ENCODE data around the gene OTP. TPM values are rescaled to one million over a fixed set of nuclear protein-coding genes. Genes with fewer than 3 reads are reported as not detected.

Gene OTP
- total RNA-seq, 4 donors from 2014 or later = not detected

DNA sequence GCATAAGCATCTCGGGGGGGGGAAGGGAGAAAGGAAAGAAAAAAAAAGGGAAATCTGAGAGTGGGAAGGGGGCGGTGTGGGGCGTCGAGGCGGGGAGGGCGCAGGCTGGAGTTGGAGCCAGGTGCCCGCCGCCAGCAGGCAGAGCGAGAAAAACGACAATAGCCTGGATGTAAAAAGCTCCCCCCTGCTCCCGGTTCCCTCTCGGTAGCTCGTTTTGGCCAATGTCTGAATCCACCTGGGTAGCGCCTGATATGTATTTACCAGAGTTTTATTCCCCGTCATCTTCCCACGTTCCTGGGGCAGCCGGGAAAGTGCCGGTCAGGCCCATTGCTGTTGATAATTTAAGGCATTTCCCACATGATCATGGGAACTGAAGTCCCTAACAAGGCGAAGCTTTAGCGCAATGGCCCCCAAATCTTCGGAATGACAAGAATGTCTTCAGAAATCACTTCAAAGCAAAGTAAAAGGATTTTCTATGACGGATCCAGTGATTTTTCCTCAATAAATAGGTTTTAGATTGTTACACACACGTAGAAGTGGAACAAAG, 3.0 kb upstream of the OTP start:
- H3K9me3 ChIP-seq = no peaks in the 10 kb centered on the region
- ATAC-seq (no peak), DNase-seq (no peak)
- no peak overlapping the region for H3K27ac ChIP-seq
- H3K27me3 ChIP-seq = peaks cover 85 to 89% (median 86%) of the 10 kb centered on the region in 3 donors
- no peaks in the 10 kb centered on the region for H3K36me3 ChIP-seq
- H3K4me3 ChIP-seq = no peak overlapping the region
- in situ Hi-C loops (cut with MboI; ENCODE audit: low sequenced_read_pairs in 4 of 4) = no loop called here
- TF ChIP-seq POLR2A (IDR thresholded peaks at IDR 0.05) = no peak
- TF ChIP-seq, protein P1, sequence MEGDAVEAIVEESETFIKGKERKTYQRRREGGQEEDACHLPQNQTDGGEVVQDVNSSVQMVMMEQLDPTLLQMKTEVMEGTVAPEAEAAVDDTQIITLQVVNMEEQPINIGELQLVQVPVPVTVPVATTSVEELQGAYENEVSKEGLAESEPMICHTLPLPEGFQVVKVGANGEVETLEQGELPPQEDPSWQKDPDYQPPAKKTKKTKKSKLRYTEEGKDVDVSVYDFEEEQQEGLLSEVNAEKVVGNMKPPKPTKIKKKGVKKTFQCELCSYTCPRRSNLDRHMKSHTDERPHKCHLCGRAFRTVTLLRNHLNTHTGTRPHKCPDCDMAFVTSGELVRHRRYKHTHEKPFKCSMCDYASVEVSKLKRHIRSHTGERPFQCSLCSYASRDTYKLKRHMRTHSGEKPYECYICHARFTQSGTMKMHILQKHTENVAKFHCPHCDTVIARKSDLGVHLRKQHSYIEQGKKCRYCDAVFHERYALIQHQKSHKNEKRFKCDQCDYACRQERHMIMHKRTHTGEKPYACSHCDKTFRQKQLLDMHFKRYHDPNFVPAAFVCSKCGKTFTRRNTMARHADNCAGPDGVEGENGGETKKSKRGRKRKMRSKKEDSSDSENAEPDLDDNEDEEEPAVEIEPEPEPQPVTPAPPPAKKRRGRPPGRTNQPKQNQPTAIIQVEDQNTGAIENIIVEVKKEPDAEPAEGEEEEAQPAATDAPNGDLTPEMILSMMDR (IDR thresholded peaks at IDR 0.05 in 4 of 5, conservative IDR thresholded peaks at IDR 0.05 in 1 of 5) = no peak
- H3K4me1 ChIP-seq = peaks cover 16 to 35% of the 10 kb centered on the region in 2 donors
- intact Hi-C loops (cut with DNase I; ENCODE audit: low total_unique reads) = loop anchor here (10.0 kb wide), 2 partner anchors 133 to 363 kb away; partner anchors contain the start of gene TBCA

DNA sequence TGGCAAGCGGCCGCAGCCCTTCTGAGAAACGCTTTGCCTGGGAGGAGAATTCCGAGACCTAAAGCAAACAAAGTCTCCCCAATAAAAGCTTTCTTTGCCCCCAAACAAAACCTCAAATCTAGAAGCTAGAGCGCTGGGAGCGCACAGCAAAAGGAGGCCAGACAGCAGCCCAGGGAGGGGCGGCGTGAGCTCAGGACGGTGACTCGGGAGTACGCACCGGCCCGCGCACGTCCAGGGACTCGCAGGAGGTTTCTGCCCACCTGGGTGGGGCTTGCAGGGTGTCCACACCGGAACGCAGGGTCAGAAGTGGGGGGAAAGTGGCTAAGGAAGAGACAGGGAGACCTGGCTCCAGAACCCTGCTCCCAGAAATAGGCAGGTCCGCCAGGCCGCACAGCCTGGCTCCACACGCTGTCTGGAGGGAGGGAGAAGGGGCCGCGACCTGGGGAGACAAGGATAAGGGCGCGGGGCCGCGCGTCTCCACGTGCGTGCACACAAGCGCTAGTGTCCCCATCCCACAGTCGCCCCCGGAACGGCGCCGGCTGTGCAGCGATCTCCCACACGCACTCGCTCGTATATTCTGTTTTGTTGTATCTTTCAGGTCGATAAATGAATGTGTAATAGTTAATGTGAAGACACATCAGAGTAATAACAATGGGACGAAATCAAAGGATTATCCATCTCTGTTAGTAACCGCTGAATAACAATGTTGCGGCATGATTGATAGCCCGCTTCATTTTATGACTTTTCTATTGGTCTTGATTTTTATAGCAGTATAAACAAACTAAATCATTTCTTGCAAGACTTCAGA, 2.3 kb upstream of the OTP start:
- no peak for ATAC-seq
- Histone ChIP-seq H3K4me1 (peaks cover 16 to 35% of the 10 kb centered on the region in 2 donors), H3K36me3 (no peaks in the 10 kb centered on the region), H3K9me3 (no peaks in the 10 kb centered on the region), H3K27me3 (peaks cover 91 to 94% (median 92%) of the 10 kb centered on the region in 3 donors), H3K4me3 (peak overlapping the region in 1 of 4 donors; percentile 27), H3K27ac (no peak overlapping the region)
- DNase-seq = no peak
- intact Hi-C loops (cut with DNase I; ENCODE audit: low total_unique reads) (loop anchor here (10.0 kb wide), 2 partner anchors 134 to 364 kb away; partner anchors contain the start of gene TBCA), in situ Hi-C loops (cut with MboI; ENCODE audit: low sequenced_read_pairs in 4 of 4) (no loop called here)
- TF ChIP-seq, protein P1 (IDR thresholded peaks at IDR 0.05 in 4 of 5, conservative IDR thresholded peaks at IDR 0.05 in 1 of 5) = no peak
- TF ChIP-seq POLR2A (IDR thresholded peaks at IDR 0.05) = no peak

DNA sequence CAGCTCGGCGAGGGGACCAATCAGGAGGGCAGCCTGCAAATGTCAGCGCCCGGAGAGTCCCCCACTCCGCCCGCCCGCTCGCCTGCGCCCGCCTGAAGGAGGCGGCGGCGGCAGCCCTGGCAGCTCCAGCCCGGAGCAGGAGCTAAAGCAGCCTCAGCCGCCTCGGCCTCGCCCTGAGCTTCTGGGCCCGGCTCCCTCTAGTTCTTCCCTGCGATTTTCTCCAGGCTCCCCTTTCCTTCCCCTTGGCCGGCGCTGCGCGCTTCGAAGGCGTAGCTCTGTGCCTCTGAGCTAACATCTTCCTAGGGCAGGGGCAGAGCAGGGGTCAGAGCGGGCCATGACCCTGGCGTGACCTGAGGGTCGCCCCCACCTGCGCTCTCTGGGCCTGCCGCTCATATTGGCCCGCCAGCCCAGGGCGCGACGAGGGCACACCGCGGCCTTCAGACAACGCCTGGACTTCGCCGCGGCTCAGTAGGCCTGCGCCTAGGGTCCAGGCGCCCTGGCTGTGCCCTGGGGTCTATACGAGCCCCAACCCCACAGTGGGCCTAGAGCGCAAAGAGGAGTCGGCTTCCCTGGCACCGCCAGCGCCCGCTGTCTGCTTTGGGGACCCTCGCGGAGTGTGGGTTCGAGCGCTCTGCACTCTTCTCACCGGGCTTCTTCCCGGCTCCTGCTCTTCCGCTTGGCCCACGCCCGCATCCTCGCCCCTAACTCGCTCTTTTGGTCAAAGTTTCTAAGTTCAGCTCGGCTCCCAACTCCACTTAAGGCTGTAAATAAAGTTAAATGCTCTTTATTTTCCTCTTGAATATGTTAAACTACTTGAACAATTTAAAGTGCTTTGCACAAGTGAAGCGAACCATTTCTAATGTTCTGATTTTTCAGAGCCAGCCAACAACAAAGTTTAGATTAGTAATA, 504 bp upstream of the OTP start:
- H3K4me1 ChIP-seq = peaks cover 7 to 26% of the 10 kb centered on the region in 2 donors
- DNase-seq = no peak
- H3K36me3 ChIP-seq = no peaks in the 10 kb centered on the region
- TF ChIP-seq, protein P1 (IDR thresholded peaks at IDR 0.05 in 4 of 5, conservative IDR thresholded peaks at IDR 0.05 in 1 of 5) = no peak
- TF ChIP-seq POLR2A (IDR thresholded peaks at IDR 0.05) = no peak
- no peak overlapping the region for H3K27ac ChIP-seq
- peak overlapping the region in 1 of 4 donors; percentile 43 for H3K4me3 ChIP-seq
- ATAC-seq = no peak
- H3K27me3 ChIP-seq = peaks cover 99 to 100% (median 100%) of the 10 kb centered on the region in 3 donors
- intact Hi-C loops (cut with DNase I; ENCODE audit: low total_unique reads) = no loop called here
- no peaks in the 10 kb centered on the region for H3K9me3 ChIP-seq
- in situ Hi-C loops (cut with MboI; ENCODE audit: low sequenced_read_pairs in 4 of 4) = no loop called here

DNA sequence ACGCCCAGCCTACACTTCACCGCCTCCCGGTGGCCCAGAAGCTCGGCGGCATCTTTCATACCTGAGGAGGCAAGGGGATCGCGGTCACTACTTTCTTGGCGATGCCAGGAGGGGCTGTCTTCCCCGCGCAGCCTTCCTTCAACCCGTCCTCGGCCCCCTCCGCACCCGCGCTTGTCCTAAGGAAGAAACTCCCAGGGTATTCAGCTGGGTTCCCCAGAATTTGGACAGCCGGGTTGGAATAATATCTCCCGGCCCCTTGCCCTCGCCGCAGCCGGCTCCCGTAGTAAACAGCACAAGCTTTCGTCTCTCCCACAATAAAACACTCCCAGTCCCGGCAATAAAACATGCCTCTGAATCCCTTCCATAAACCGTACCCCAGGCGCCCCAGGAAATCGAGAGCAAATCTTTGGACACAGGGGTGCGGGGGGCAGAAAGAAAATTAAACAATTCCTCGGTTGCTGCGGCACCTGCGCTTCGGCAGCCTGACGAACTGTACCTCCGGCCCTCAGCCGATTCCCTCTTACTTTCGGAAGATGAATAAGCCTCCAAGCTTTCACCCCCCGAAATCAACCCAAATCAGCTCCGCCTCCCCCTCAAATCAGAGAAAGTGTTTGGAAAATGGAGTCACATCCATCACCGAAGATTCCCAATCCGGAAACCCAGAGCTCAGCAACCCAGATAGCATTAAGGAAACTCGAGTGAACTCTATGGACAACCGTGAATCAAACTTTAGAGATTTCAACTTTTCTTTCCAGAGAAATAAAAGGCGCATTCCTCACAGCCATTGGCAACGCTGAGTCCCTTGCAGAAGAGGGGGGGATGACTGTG, 1.1 kb downstream of the OTP start:
- Histone ChIP-seq H3K9me3 (no peaks in the 10 kb centered on the region), H3K36me3 (no peaks in the 10 kb centered on the region), H3K4me3 (peak overlapping the region in 2 of 4 donors; percentile 2 to 35), H3K27me3 (peaks cover 99 to 100% (median 100%) of the 10 kb centered on the region in 3 donors), H3K27ac (no peak overlapping the region), H3K4me1 (peaks cover 7 to 20% of the 10 kb centered on the region in 2 donors)
- ATAC-seq (no peak), DNase-seq (no peak)
- intact Hi-C loops (cut with DNase I; ENCODE audit: low total_unique reads) = no loop called here
- in situ Hi-C loops (cut with MboI; ENCODE audit: low sequenced_read_pairs in 4 of 4) = no loop called here
- TF ChIP-seq POLR2A (IDR thresholded peaks at IDR 0.05) = no peak
- TF ChIP-seq, protein P1 (IDR thresholded peaks at IDR 0.05 in 4 of 5, conservative IDR thresholded peaks at IDR 0.05 in 1 of 5) = no peak

All from gastrocnemius medialis (tissue), 4 donors.